G401.6 (cell line): Measurements from ENCODE around the gene SUMF1.

Experiments
- FAIRE-seq: peaks from 2 replicates; lab custom pipeline; 2012; peaks lifted over from hg19 to GRCh38; lab: Jason Lieb, UNC

The SUMF1 gene

GRCh38 chr3:4411833-4412232 is 55.2 kb downstream of the SUMF1 start:
- no peak for FAIRE-seq

GRCh38 chr3:4411236-4411635 is 55.8 kb downstream of the SUMF1 start:
- no peak for FAIRE-seq

- no peak for FAIRE-seq
These were observed 56.5 kb downstream of the SUMF1 start for GRCh38 chr3:4410606-4411005.

GRCh38 chr3:4409971-4410573 is 57.0 kb downstream of the SUMF1 start:
- no peak for FAIRE-seq

- no peak for FAIRE-seq
These were observed 57.7 kb downstream of the SUMF1 start for GRCh38 chr3:4409415-4409814.

- FAIRE-seq = no peak
These were observed 58.1 kb downstream of the SUMF1 start for GRCh38 chr3:4408958-4409357.

GRCh38 chr3:4407941-4408340 is 59.1 kb downstream of the SUMF1 start:
- FAIRE-seq = no peak

GRCh38 chr3:4406746-4407568 is 60.1 kb downstream of the SUMF1 start:
- no peak for FAIRE-seq

- no peak for FAIRE-seq
These were observed 62.2 kb downstream of the SUMF1 start for GRCh38 chr3:4404881-4405280.

- FAIRE-seq = no peak
These were observed 65.6 kb downstream of the SUMF1 start for GRCh38 chr3:4401441-4401840.

- FAIRE-seq = no peak
These were observed 67.6 kb downstream of the SUMF1 start for GRCh38 chr3:4399476-4399875.

GRCh38 chr3:4398941-4399245 is 68.2 kb downstream of the SUMF1 start:
- no peak for FAIRE-seq

- no peak for FAIRE-seq
These were observed 68.7 kb downstream of the SUMF1 start for GRCh38 chr3:4398120-4398940.

GRCh38 chr3:4397466-4397865 is 69.6 kb downstream of the SUMF1 start:
- FAIRE-seq = no peak

GRCh38 chr3:4396542-4396941 is 70.5 kb downstream of the SUMF1 start:
- no peak for FAIRE-seq

- no peak for FAIRE-seq
These were observed 71.1 kb downstream of the SUMF1 start for GRCh38 chr3:4396006-4396405.

GRCh38 chr3:4395448-4395847 is 71.6 kb downstream of the SUMF1 start:
- no peak for FAIRE-seq

GRCh38 chr3:4394567-4394966 is 72.5 kb downstream of the SUMF1 start:
- FAIRE-seq = no peak

- no peak for FAIRE-seq
These were observed 73.0 kb downstream of the SUMF1 start for GRCh38 chr3:4394048-4394447.

GRCh38 chr3:4392992-4393391 is 74.1 kb downstream of the SUMF1 start:
- no peak for FAIRE-seq

- FAIRE-seq = no peak
These were observed 79.6 kb downstream of the SUMF1 start for GRCh38 chr3:4387210-4388204.

- no peak for FAIRE-seq
These were observed 81.9 kb downstream of the SUMF1 start for GRCh38 chr3:4385201-4385600.
